WERI-Rb-1 (cell line): ENCODE results near the gene CEP72.

Experiments used
- DNase-seq: peaks from one replicate; pipeline ENCODE4 v3.0.0-alpha.2; 2020
- H3K27ac ChIP-seq: fragments of 250-450 bp; sonication (Bioruptor Pico); 2 replicates; pipeline ENCODE4 v1.5.1; 2020; ENCODE audit warnings: mild to moderate bottlenecking, moderate library complexity
- H3K27me3 ChIP-seq: fragments of 250-450 bp; sonication (Bioruptor Pico); 2 replicates; pipeline ENCODE4 v1.5.1; 2021; ENCODE audit warnings: mild to moderate bottlenecking, low read depth, moderate library complexity; ENCODE audit not compliant: insufficient read depth, severe bottlenecking
- H3K36me3 ChIP-seq: fragments of 250-450 bp; sonication (Bioruptor Pico); 2 replicates; pipeline ENCODE4 v1.5.1; 2020; ENCODE audit warnings: mild to moderate bottlenecking, moderate library complexity
- H3K4me3 ChIP-seq: 2 replicates; pipeline ENCODE4 v1.5.1; 2011; ENCODE audit warnings: low read depth, mild to moderate bottlenecking, control low read depth, low read length
- H3K9me3 ChIP-seq: fragments of 250-450 bp; sonication (Bioruptor Pico); 2 replicates; pipeline ENCODE4 v1.5.1; 2021; ENCODE audit warnings: mild to moderate bottlenecking, moderate library complexity; ENCODE audit not compliant: severe bottlenecking
- TF ChIP-seq, protein P1 (sequence below): IDR thresholded peaks from 2 replicates; pipeline ENCODE4 v1.5.1; 2011; ENCODE audit warnings: low read depth, mild to moderate bottlenecking, control low read depth, inconsistent platforms, low read length

Gene CEP72

DNA sequence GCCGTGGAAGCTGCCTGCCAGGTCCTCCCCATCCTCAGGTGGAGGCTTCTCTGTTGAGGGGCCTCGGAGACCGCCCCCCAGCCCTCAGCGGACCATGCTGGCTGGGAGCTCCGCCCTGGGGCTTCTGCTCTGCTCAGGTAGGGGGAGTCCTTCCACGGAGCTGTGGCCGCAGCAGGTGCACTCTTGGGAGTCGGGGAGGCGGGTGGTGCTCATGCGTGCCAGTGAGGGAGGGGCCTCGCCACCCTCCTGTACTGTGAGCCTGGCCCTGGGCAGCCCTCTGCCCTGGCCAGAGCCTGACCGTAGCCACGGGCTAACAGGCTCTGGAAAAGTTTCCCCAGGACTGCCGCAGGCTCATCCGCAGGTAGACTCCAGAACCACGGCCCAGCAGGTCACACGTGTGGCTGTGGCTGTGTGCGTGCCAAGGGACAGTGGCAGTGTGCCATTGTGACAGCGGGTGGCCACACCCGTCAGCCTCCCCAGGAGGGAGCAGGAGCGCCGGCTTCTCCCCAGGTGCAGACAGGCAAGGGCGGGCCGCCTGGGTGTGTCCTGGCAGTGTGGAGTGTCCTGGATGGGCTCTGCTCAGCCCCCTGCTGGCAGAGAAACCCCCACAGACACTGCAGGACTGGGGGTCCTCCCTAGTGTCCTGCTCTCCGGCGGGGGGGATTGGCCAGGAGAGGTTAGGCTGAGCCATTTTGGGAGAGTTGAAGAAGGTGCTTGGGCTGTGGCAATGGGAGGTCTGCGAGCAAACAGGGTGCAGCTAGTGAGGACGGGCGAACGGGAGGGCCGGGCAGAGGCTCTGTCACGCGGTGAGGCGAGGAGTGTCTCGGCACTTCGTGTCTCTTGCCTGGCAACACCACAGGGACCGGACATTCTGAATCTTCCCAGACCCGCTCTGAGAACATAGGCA, 51.5 kb downstream of the CEP72 start:
- H3K27me3 ChIP-seq = no peaks in the 10 kb centered on the region
- no peak for DNase-seq
- no peak overlapping the region for H3K4me3 ChIP-seq
- peaks cover 81% of the 10 kb centered on the region for H3K36me3 ChIP-seq
- no peak overlapping the region for H3K27ac ChIP-seq
- TF ChIP-seq, protein P1, sequence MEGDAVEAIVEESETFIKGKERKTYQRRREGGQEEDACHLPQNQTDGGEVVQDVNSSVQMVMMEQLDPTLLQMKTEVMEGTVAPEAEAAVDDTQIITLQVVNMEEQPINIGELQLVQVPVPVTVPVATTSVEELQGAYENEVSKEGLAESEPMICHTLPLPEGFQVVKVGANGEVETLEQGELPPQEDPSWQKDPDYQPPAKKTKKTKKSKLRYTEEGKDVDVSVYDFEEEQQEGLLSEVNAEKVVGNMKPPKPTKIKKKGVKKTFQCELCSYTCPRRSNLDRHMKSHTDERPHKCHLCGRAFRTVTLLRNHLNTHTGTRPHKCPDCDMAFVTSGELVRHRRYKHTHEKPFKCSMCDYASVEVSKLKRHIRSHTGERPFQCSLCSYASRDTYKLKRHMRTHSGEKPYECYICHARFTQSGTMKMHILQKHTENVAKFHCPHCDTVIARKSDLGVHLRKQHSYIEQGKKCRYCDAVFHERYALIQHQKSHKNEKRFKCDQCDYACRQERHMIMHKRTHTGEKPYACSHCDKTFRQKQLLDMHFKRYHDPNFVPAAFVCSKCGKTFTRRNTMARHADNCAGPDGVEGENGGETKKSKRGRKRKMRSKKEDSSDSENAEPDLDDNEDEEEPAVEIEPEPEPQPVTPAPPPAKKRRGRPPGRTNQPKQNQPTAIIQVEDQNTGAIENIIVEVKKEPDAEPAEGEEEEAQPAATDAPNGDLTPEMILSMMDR = no peak
- no peaks in the 10 kb centered on the region for H3K9me3 ChIP-seq

DNA sequence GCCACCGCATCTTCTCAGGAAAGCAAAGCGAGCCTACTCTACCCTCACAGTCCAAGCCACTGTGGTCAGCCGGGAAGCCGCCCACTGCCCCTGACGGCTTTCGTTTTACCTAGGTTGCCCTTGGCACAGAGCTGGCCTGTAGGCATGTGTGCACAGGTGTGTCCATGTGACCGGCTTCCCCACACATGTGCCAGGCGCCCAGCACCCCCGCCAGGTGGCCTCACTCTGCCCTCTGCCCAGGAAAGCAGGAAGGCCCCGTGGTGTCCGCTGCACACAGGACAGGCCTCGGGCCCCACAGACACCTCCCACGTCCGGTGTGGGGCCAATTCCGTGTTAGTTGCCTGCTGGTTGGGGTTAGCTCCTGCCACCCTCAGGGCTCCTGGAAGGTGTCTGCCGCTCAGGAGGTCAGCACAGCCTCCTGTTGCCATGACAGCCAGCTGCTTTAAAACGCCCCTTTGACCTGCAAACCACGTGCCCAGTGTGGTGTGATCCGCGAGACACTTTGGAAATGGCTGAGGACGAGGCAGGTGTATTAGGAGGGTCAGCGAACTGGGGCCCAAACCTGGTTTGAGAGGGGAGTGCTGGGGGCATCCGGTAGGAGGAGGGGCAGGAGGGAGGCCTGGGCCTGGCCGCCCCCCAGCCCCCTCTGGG, 52.3 kb downstream of the CEP72 start:
- H3K9me3 ChIP-seq = no peaks in the 10 kb centered on the region
- no peak for DNase-seq
- TF ChIP-seq, protein P1 = no peak
- H3K4me3 ChIP-seq = no peak overlapping the region
- no peak overlapping the region for H3K27ac ChIP-seq
- H3K27me3 ChIP-seq = no peaks in the 10 kb centered on the region
- peaks cover 76% of the 10 kb centered on the region for H3K36me3 ChIP-seq

DNA sequence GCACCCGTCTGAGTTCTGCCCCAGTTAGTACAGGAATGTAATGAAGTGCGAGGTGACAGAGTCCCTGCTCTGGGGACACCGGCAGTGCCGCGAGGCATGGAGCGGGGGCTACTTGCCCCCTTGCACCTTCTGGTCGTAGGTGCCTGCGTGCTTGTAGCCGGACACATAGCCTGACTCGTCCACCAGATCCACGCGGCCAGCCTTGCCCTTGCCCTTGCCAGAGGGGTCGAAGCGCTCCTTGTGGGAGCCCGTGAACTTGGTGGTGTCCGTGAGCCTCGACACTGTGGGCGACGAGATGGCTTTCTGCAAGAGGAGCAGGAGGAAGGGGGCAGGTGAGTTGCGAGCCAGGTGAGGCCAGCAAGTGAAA, 52.8 kb downstream of the CEP72 start:
- Histone ChIP-seq H3K36me3 (peaks cover 71% of the 10 kb centered on the region), H3K9me3 (no peaks in the 10 kb centered on the region), H3K27me3 (no peaks in the 10 kb centered on the region), H3K4me3 (no peak overlapping the region), H3K27ac (no peak overlapping the region)
- DNase-seq = no peak
- TF ChIP-seq, protein P1 = no peak

DNA sequence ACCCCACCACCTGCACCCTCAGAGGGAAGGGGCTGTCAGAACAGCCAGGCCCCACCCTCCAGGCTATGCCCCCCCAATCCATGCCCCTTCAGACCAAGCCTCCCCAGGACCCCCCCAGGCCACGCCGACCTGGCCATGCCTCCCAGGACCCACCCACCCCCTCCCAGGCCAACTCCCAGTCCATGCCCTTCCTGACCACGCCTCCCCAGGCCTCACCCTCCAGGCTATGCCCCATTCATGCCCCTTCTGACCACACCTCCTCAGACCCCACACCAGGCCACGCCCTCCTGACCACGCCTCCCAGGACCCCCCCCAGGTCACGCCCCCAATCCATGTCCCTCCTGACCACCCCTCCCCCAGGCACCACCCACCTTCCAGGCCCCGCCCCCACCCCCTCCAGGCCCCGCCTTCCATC, 53.4 kb downstream of the CEP72 start:
- H3K27me3 ChIP-seq = no peaks in the 10 kb centered on the region
- H3K27ac ChIP-seq = no peak overlapping the region
- peaks cover 65% of the 10 kb centered on the region for H3K36me3 ChIP-seq
- no peak overlapping the region for H3K4me3 ChIP-seq
- TF ChIP-seq, protein P1 = no peak
- DNase-seq = peak; percentile 64
- no peaks in the 10 kb centered on the region for H3K9me3 ChIP-seq

DNA sequence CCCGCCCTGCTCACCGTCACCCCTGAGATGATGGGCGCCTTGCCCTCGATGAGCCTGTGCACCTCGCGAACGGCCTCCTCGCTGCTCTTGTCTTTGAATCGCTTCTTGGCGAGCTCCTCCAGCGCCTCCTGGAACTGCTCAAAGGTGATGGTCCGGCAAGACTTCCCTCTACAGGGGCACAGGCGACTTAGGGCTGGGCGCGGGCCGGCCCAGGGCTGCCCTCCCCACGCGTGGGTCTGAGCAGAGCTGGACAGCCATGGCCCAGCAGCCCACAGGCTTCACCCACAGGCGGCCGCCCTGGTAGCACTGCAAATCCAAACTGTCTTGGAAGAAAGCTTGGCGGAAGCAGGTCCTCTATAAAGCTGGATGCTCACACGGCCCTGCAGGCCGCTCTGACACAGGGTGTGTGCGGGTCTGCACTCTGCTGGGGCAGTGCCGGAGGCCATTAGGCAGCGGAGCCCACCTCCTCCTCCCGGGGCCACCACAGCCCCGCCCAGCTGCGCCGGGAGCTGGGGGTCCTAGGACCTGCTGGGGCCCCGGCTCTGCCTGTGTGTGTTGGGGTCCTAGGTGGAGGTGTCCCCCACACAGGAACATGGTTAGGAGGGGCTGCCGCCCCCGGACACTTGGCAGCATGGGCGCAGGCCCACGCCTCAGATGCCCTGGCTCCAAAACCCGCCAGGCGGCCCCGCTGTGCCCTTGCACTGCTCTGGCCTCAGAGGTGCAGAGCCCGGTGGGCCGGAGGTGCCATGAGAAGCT, 54.0 kb downstream of the CEP72 start:
- Histone ChIP-seq H3K4me3 (no peak overlapping the region), H3K36me3 (peaks cover 61% of the 10 kb centered on the region), H3K27me3 (no peaks in the 10 kb centered on the region), H3K9me3 (no peaks in the 10 kb centered on the region), H3K27ac (no peak overlapping the region)
- TF ChIP-seq, protein P1 = no peak
- no peak for DNase-seq
